DND-41 (cell line): ENCODE data around the gene NPAS2.

Experiments used
- ATAC-seq: fragments of 200-7000 bp; cut with Tn5 transposase; 3 replicates; pipeline ENCODE4 v1.9.1; 2021; ENCODE audit warnings: low read depth; ENCODE audit not compliant: insufficient read depth
- DNase-seq: peaks from one replicate; pipeline ENCODE4 v3.0.0-alpha.2; 2020
- H2AFZ ChIP-seq: 2 replicates; pipeline ENCODE4 v1.6.0; 2012; ENCODE audit warnings: low read depth, low read length
- H3K27ac ChIP-seq: 2 replicates; pipeline ENCODE4 v1.5.1; 2012; ENCODE audit warnings: low read length, inconsistent platforms
- H3K27me3 ChIP-seq: fragments of 200-600 bp; sonication (generic); 2 replicates; pipeline ENCODE4 v1.6.0; 2012; ENCODE audit warnings: low read length, mild to moderate bottlenecking, inconsistent platforms; ENCODE audit not compliant: insufficient read depth, poor library complexity
- H3K36me3 ChIP-seq: 2 replicates; pipeline ENCODE4 v1.5.1; 2012; ENCODE audit warnings: low read length, inconsistent platforms; ENCODE audit not compliant: insufficient read depth
- H3K4me1 ChIP-seq: 2 replicates; pipeline ENCODE4 v1.5.1; 2012; ENCODE audit warnings: mild to moderate bottlenecking, low read length; ENCODE audit not compliant: insufficient read depth
- H3K4me2 ChIP-seq: 2 replicates; pipeline ENCODE4 v1.6.0; 2012; ENCODE audit warnings: mild to moderate bottlenecking, moderate library complexity, low read length, inconsistent platforms; ENCODE audit not compliant: insufficient read depth
- H3K4me3 ChIP-seq, 2 experiments: fragments of 200-600 bp in 1 of 2; shearing (Covaris generic) in 1 of 2; 2 replicates each; pipeline ENCODE4 v1.5.1; 2012 to 2016; ENCODE audit warnings: inconsistent platforms in 2 of 2, low read length in 2 of 2, mild to moderate bottlenecking in 2 of 2, low read depth in 1 of 2, moderate library complexity in 1 of 2
- H3K79me2 ChIP-seq: 2 replicates; pipeline ENCODE4 v1.6.0; 2012; ENCODE audit warnings: low read length, inconsistent platforms; ENCODE audit not compliant: insufficient read depth
- H3K9ac ChIP-seq: 2 replicates; pipeline ENCODE4 v1.6.0; 2012; ENCODE audit warnings: low read depth, mild to moderate bottlenecking, inconsistent platforms, low read length, moderate library complexity
- H3K9me3 ChIP-seq: 2 replicates; pipeline ENCODE4 v1.5.1; 2012; ENCODE audit warnings: low read length, moderate library complexity, mild to moderate bottlenecking, inconsistent platforms; ENCODE audit not compliant: insufficient read depth, severe bottlenecking
- H4K20me1 ChIP-seq: 2 replicates; pipeline ENCODE4 v1.6.0; 2012; ENCODE audit warnings: low read length; ENCODE audit not compliant: insufficient read depth
- CTCF ChIP-seq: IDR thresholded peaks from 2 replicates; pipeline ENCODE4 v1.5.1; 2012; ENCODE audit warnings: borderline replicate concordance, low read length, moderate library complexity, mild to moderate bottlenecking; ENCODE audit not compliant: poor library complexity, severe bottlenecking; ENCODE audit errors: extremely low read depth
- EZH2 ChIP-seq: IDR thresholded peaks from 3 replicates; pipeline ENCODE4 v1.6.1; 2012; ENCODE audit warnings: borderline replicate concordance, low read depth, mild to moderate bottlenecking, moderate library complexity, low read length, inconsistent platforms; ENCODE audit not compliant: severe bottlenecking

Gene NPAS2

GRCh38 chr2:100888601-100889000, 68.7 kb downstream of the NPAS2 start:
- DNase-seq = no peak
- no peak overlapping the region for H3K27ac ChIP-seq

GRCh38 chr2:100889286-100889685, 69.3 kb downstream of the NPAS2 start:
- no peaks in the 10 kb centered on the region for H3K27me3 ChIP-seq
- H4K20me1 ChIP-seq = no peaks in the 10 kb centered on the region; the same call in 1 of the 2 replicates
- DNase-seq = no peak
- H3K36me3 ChIP-seq = no peaks in the 10 kb centered on the region
- H3K4me2 ChIP-seq = no peak overlapping the region
- ATAC-seq = no peak
- no peak overlapping the region for H3K9ac ChIP-seq
- H3K4me1 ChIP-seq = no peaks in the 10 kb centered on the region
- H3K27ac ChIP-seq = no peak overlapping the region
- H3K4me3 ChIP-seq = no peak overlapping the region
- H2AFZ ChIP-seq = no peak overlapping the region
- H3K79me2 ChIP-seq = no peaks in the 10 kb centered on the region
- TF ChIP-seq EZH2 (no peak), CTCF (no peak)
- no peaks in the 10 kb centered on the region for H3K9me3 ChIP-seq

More at GRCh38 chr2:100888601-100889000, 68.7 kb downstream of the NPAS2 start:
- H4K20me1 ChIP-seq = no peaks in the 10 kb centered on the region; the same call in 1 of the 2 replicates
- ATAC-seq = no peak
- no peaks in the 10 kb centered on the region for H3K9me3 ChIP-seq
- H3K27me3 ChIP-seq = no peaks in the 10 kb centered on the region
- H3K79me2 ChIP-seq = no peaks in the 10 kb centered on the region
- TF ChIP-seq EZH2 = no peak
- TF ChIP-seq CTCF = no peak
- no peaks in the 10 kb centered on the region for H3K4me1 ChIP-seq
- H3K9ac ChIP-seq = no peak overlapping the region
- H3K4me3 ChIP-seq = no peak overlapping the region
- H3K36me3 ChIP-seq = no peaks in the 10 kb centered on the region
- no peak overlapping the region for H2AFZ ChIP-seq
- H3K4me2 ChIP-seq = no peak overlapping the region

GRCh38 chr2:100891906-100892642, 72.1 kb downstream of the NPAS2 start:
- Histone ChIP-seq H3K79me2 (no peaks in the 10 kb centered on the region), H4K20me1 (no peaks in the 10 kb centered on the region; the same call in 1 of the 2 replicates), H3K27ac (no peak overlapping the region), H3K4me1 (no peaks in the 10 kb centered on the region), H3K27me3 (no peaks in the 10 kb centered on the region), H3K36me3 (no peaks in the 10 kb centered on the region), H3K4me2 (no peak overlapping the region), H3K4me3 (no peak overlapping the region), H2AFZ (no peak overlapping the region), H3K9ac (no peak overlapping the region), H3K9me3 (no peaks in the 10 kb centered on the region)
- ATAC-seq = no peak
- TF ChIP-seq EZH2 (no peak), CTCF (no peak)
- no peak for DNase-seq
